ENCODE measurements around the gene TSPYL6. TPM values are rescaled to one million over a fixed set of nuclear protein-coding genes. Genes with fewer than 3 reads are reported as not detected.

The TSPYL6 gene
- total and polyA plus RNA-seq, 2 of the 8 experiments (the other 6 are each of a cell fraction or from before 2014, with no cell fraction given), result not detected

DNA sequence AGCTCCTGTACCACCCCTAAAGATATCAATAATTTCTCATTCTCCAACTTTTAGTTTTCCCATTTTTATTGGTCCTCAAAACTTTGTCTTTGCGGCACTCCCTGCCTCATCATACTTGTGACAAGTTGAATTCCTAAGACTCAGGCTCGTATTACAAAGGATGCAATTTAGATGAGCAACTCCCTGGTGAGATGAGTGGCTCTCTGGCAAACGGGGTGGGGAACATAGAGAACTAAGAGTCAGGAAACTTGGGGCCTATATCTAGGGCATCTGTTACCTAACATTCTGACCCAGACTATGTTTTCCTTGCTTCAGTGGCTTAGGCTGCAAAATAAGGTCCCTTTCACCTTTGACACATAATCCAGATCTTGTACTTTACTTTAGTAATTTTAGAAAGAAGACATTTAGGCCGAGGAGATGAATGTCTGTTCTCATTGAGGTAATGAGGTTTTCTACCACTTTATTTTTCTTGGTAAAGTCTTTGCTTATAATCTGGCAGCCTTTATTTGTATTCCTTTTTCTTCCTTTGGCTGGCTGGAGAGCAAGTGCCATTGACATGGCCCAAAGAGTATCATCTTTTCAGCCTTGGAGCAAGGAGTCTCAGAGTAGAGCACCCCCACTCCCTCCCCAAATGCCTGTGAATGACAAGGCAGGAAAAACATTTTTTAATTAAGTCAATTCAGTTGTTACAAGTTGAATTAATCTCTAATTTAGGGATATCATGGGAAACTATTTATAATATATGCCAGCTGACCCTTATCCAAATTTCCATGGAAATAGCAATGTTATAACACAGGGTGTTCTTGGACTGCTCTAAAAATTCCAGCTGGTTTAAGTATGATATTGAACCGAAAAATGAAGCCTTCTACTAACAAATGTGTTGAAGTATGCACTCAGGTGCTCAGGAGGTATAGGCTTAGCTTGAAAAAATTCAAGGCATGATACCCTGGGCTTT lies 15.2 kb downstream of the TSPYL6 start (continued):
- TF ChIP-seq CHD7 (IDR thresholded peaks at IDR 0.05; ENCODE audit: insufficient replicate concordance, low read length) (no peak), KDM1A (IDR thresholded peaks at IDR 0.05; ENCODE audit: borderline replicate concordance, low read length) (no peak), RBBP5 (IDR thresholded peaks at IDR 0.05; ENCODE audit: borderline replicate concordance, low read depth, low read length) (no peak), SP2 (IDR thresholded peaks at IDR 0.05; ENCODE audit: low read length) (no peak), RXRA (IDR thresholded peaks at IDR 0.05; ENCODE audit: insufficient read depth, low read depth, low read length) (no peak), SIRT6 (IDR thresholded peaks at IDR 0.05; ENCODE audit: low read length) (no peak), JUN (IDR thresholded peaks at IDR 0.05; ENCODE audit: low read depth, low read length) (no peak), POU5F1 (IDR thresholded peaks at IDR 0.05; ENCODE audit: low read depth, low read length) (no peak), CBX8 (IDR thresholded peaks at IDR 0.05; ENCODE audit: borderline replicate concordance, low read depth, low read length) (no peak), SIX5 (IDR thresholded peaks at IDR 0.05; ENCODE audit: low read depth, low read length) (no peak)

Data from H1 (cell line).